H1 (cell line): Measurements from ENCODE around the gene GGA2. TPM values are rescaled to one million over a fixed set of nuclear protein-coding genes. Genes with fewer than 3 reads are reported as not detected.

Source experiments
- CTCF ChIA-PET: fragments of 300-600 bp; sonication (Branson Sonifier 250); formaldehyde crosslinking; loops from one replicate; lab custom pipeline; 2021; ENCODE audit not compliant: partially characterized antibody; lab: Charles Lee
- POLR2A ChIA-PET: fragments of 300-600 bp; sonication (Branson Sonifier 250); formaldehyde crosslinking; loops from one replicate; lab custom pipeline; 2021; ENCODE audit warnings: inconsistent platforms; ENCODE audit not compliant: partially characterized antibody; lab: Charles Lee
- DNase-seq, 2 experiments: peaks; one replicate each; pipeline versions ENCODE4 v3.0.0 to v3.0.0-alpha.2; 2010 to 2022; ENCODE audit warnings: low spot score in 2 of 2, low read depth in 1 of 2, mixed read lengths in 1 of 2
- FAIRE-seq: peaks from 2 replicates; lab custom pipeline; 2011; peaks lifted over from hg19 to GRCh38; lab: Jason Lieb, UNC
- H2AFZ ChIP-seq: 2 replicates; pipeline ENCODE4 v1.8.1; 2012; ENCODE audit warnings: low read length, inconsistent platforms
- H2AK5ac ChIP-seq: 2 replicates; pipeline ENCODE4 v1.6.1; 2013; ENCODE audit warnings: low read depth, low read length
- H2BK120ac ChIP-seq: replicated peaks from 2 replicates; pipeline ENCODE3; 2013; ENCODE audit warnings: low read depth, low read length, inconsistent platforms
- H2BK12ac ChIP-seq: 2 replicates; pipeline ENCODE4 v1.6.1; 2013; ENCODE audit warnings: low read depth, low read length
- H2BK15ac ChIP-seq: 2 replicates; pipeline ENCODE4 v1.6.1; 2013; ENCODE audit warnings: low read length
- H2BK20ac ChIP-seq: 2 replicates; pipeline ENCODE4 v1.6.1; 2013; ENCODE audit warnings: low read length
- H2BK5ac ChIP-seq: 2 replicates; pipeline ENCODE4 v1.6.1; 2013; ENCODE audit warnings: low read depth, low read length
- H3K14ac ChIP-seq: 2 replicates; pipeline ENCODE4 v1.6.1; 2013; ENCODE audit warnings: inconsistent platforms; ENCODE audit not compliant: insufficient read length
- H3K18ac ChIP-seq: 2 replicates; pipeline ENCODE4 v1.6.1; 2013; ENCODE audit warnings: low read length; ENCODE audit errors: extremely low read depth
- H3K23ac ChIP-seq: 2 replicates; pipeline ENCODE4 v1.6.1; 2013; ENCODE audit warnings: inconsistent platforms; ENCODE audit not compliant: insufficient read length
- H3K23me2 ChIP-seq: 2 replicates; pipeline ENCODE4 v1.6.1; 2013; ENCODE audit warnings: low read depth, low read length
- H3K27ac ChIP-seq: 2 replicates; pipeline ENCODE4 v1.6.1; 2011; ENCODE audit warnings: low read depth, low read length, inconsistent platforms
- H3K27me3 ChIP-seq, 4 experiments: replicated peaks in 1 of 4; 1 replicate in 1 of 4; 2 replicates in 3 of 4; pipeline versions ENCODE4 v1.6.1 to v1.8.1; 2011 to 2013; ENCODE audit warnings: low read length in 3 of 4, mild to moderate bottlenecking in 3 of 4, inconsistent platforms in 2 of 4, mixed read lengths in 2 of 4, moderate library complexity in 1 of 4; ENCODE audit not compliant: control insufficient read depth in 3 of 4, insufficient read depth in 3 of 4; ENCODE audit errors: extremely low read depth in 1 of 4
- H3K36me3 ChIP-seq, 4 experiments: 2 replicates each; pipeline versions ENCODE4 v1.6.1 to v1.8.1; 2011 to 2013; ENCODE audit warnings: mild to moderate bottlenecking in 4 of 4, low read length in 3 of 4, moderate library complexity in 2 of 4, control low read depth in 1 of 4, inconsistent platforms in 1 of 4; ENCODE audit not compliant: insufficient read depth in 4 of 4, control insufficient read depth in 2 of 4
- H3K4ac ChIP-seq: replicated peaks from 2 replicates; pipeline ENCODE3; 2013; ENCODE audit warnings: low read length, low read depth, mixed read lengths, inconsistent platforms; ENCODE audit not compliant: insufficient read length
- H3K4me1 ChIP-seq, 4 experiments: replicated peaks in 1 of 4; 1 replicate in 1 of 4; 2 replicates in 3 of 4; pipeline versions ENCODE4 v1.6.1 to v1.8.1; 2011 to 2013; ENCODE audit warnings: low read length in 3 of 4, inconsistent platforms in 2 of 4, mixed read lengths in 1 of 4; ENCODE audit not compliant: insufficient read depth in 4 of 4, control insufficient read depth in 3 of 4
- H3K4me2 ChIP-seq, 2 experiments: 2 replicates each; pipeline versions ENCODE4 v1.6.1 to v1.8.1; 2011 to 2013; ENCODE audit warnings: low read depth in 2 of 2, low read length in 2 of 2, control low read depth in 1 of 2, inconsistent platforms in 1 of 2, mild to moderate bottlenecking in 1 of 2; ENCODE audit not compliant: insufficient read depth in 1 of 2
- H3K4me3 ChIP-seq, 4 experiments: fragments of 200-600, 300-600 bp in 1 of 4; sonication (generic), shearing (Covaris generic), sonication (Bioruptor Twin) in 1 of 4; 2 replicates each; pipeline versions ENCODE4 v1.5.1 to v1.8.1; 2011 to 2016; ENCODE audit warnings: low read length in 4 of 4, low read depth in 3 of 4, control low read depth in 2 of 4, inconsistent platforms in 2 of 4, mild to moderate bottlenecking in 2 of 4, mixed read lengths in 1 of 4, moderate library complexity in 1 of 4; ENCODE audit not compliant: insufficient read depth in 2 of 4; ENCODE audit errors: extremely low read depth in 1 of 4
- H3K56ac ChIP-seq: replicated peaks from 2 replicates; pipeline ENCODE3; 2013; ENCODE audit warnings: low read depth, mild to moderate bottlenecking, mixed read lengths, low read length, inconsistent platforms; ENCODE audit not compliant: insufficient read length
- H3K79me1 ChIP-seq: 2 replicates; pipeline ENCODE4 v1.6.1; 2013; ENCODE audit warnings: low read depth, low read length, control low read depth
- H3K79me2 ChIP-seq, 2 experiments: 2 replicates each; pipeline versions ENCODE4 v1.6.1 to v1.8.1; 2012 to 2013; ENCODE audit warnings: low read length in 2 of 2, mild to moderate bottlenecking in 2 of 2, inconsistent platforms in 1 of 2; ENCODE audit not compliant: insufficient read depth in 2 of 2, control insufficient read depth in 1 of 2
- H3K9ac ChIP-seq, 4 experiments: replicated peaks in 1 of 4; 1 replicate in 1 of 4; 2 replicates in 3 of 4; pipeline versions ENCODE4 v1.6.1 to v1.8.1; 2011 to 2013; ENCODE audit warnings: low read depth in 3 of 4, low read length in 3 of 4, control low read depth in 2 of 4, mild to moderate bottlenecking in 2 of 4, moderate library complexity in 2 of 4, inconsistent platforms in 1 of 4; ENCODE audit errors: extremely low read depth in 1 of 4
- H3K9me3 ChIP-seq, 2 experiments: 2 replicates each; pipeline versions ENCODE4 v1.6.1 to v1.8.1; 2012 to 2013; ENCODE audit warnings: mild to moderate bottlenecking in 2 of 2, moderate library complexity in 2 of 2, control low read depth in 1 of 2, inconsistent platforms in 1 of 2, low read depth in 1 of 2, low read length in 1 of 2, mixed read lengths in 1 of 2; ENCODE audit not compliant: insufficient read depth in 2 of 2
- H4K20me1 ChIP-seq, 2 experiments: replicated peaks in 1 of 2; 2 replicates each; pipeline versions ENCODE3 to v1.8.1; 2011 to 2013; ENCODE audit warnings: inconsistent platforms in 2 of 2, low read length in 2 of 2, mild to moderate bottlenecking in 1 of 2; ENCODE audit not compliant: insufficient read depth in 2 of 2, control insufficient read depth in 1 of 2
- H4K5ac ChIP-seq: 2 replicates; pipeline ENCODE4 v1.6.1; 2013; ENCODE audit warnings: low read length, low read depth, mixed read lengths, inconsistent platforms; ENCODE audit not compliant: insufficient read length
- H4K8ac ChIP-seq: 2 replicates; pipeline ENCODE4 v1.8.0; 2013; ENCODE audit warnings: mild to moderate bottlenecking, moderate library complexity, low read length, inconsistent platforms; ENCODE audit not compliant: insufficient read depth; ENCODE audit errors: extremely low read depth
- H4K91ac ChIP-seq: replicated peaks from 2 replicates; pipeline ENCODE3; 2013; ENCODE audit warnings: low read length, mixed read lengths, inconsistent platforms; ENCODE audit not compliant: insufficient read length
- CEBPB ChIP-seq: IDR thresholded peaks from 2 replicates; pipeline ENCODE4 v1.6.1; 2012; ENCODE audit warnings: low read depth, low read length
- EGR1 ChIP-seq: IDR thresholded peaks from 2 replicates; pipeline ENCODE4 v1.6.1; 2011; ENCODE audit warnings: low read depth, low read length, borderline replicate concordance
- EP300 ChIP-seq, 2 experiments: IDR thresholded peaks; 1 replicate in 1 of 2; 2 replicates in 1 of 2; pipeline ENCODE4 v1.6.1; 2011 to 2012; ENCODE audit warnings: low read depth in 2 of 2, low read length in 2 of 2, mild to moderate bottlenecking in 2 of 2, borderline replicate concordance in 1 of 2, inconsistent platforms in 1 of 2, moderate library complexity in 1 of 2
- EZH2 ChIP-seq: fragments of 200-600 bp; sonication (generic); IDR thresholded peaks from 2 replicates; pipeline ENCODE4 v1.7.1; 2012; ENCODE audit warnings: low read depth, mild to moderate bottlenecking, moderate library complexity, low read length, inconsistent platforms; ENCODE audit not compliant: severe bottlenecking
- HDAC2 ChIP-seq, 2 experiments: fragments of 300-600 bp in 1 of 2; sonication (generic) in 1 of 2; IDR thresholded peaks; 2 replicates each; pipeline ENCODE4 v1.6.1; 2011 to 2012; ENCODE audit warnings: low read depth in 2 of 2, low read length in 2 of 2, mild to moderate bottlenecking in 2 of 2, moderate library complexity in 2 of 2, borderline replicate concordance in 1 of 2, inconsistent platforms in 1 of 2
- POLR2A ChIP-seq, 2 experiments: IDR thresholded peaks; 1 replicate in 1 of 2; 2 replicates in 1 of 2; pipeline ENCODE4 v1.6.1; 2011; ENCODE audit warnings: low read depth in 2 of 2, low read length in 2 of 2, mild to moderate bottlenecking in 2 of 2; ENCODE audit errors: control extremely low read depth in 1 of 2
- RBBP5 ChIP-seq: IDR thresholded peaks from 2 replicates; pipeline ENCODE4 v1.7.1; 2012; ENCODE audit warnings: low read depth, mild to moderate bottlenecking, inconsistent platforms, low read length, moderate library complexity, borderline replicate concordance
- RNF2 ChIP-seq: fragments of 200-900, 300-1000 bp; sonication (generic); IDR thresholded peaks from 2 replicates; pipeline ENCODE4 v1.7.1; 2016; ENCODE audit warnings: borderline replicate concordance, low read depth, mild to moderate bottlenecking, antibody characterized with exemption, low read length; ENCODE audit not compliant: poor library complexity, severe bottlenecking; ENCODE audit errors: missing control alignments
- SAP30 ChIP-seq: fragments of 300-600 bp; sonication (generic); IDR thresholded peaks from 2 replicates; pipeline ENCODE4 v1.7.1; 2012; ENCODE audit warnings: low read length, moderate library complexity, mild to moderate bottlenecking, inconsistent platforms; ENCODE audit not compliant: insufficient read depth, insufficient replicate concordance
- SIRT6 ChIP-seq: IDR thresholded peaks from one replicate; pipeline ENCODE4 v1.7.1; 2012; ENCODE audit warnings: low read length, inconsistent platforms
- WGBS, 2 experiments: shearing (Covaris generic) in 1 of 2; methylation state at CpG; one replicate each; pipeline versions ENCODE4 v1.1.6 to v1.1.7; 2013 to 2015; ENCODE audit warnings: low lambda C conversion rate in 2 of 2, mixed read lengths in 2 of 2, inconsistent platforms in 1 of 2, low coverage in 1 of 2, missing lambda C conversion rate in 1 of 2; ENCODE audit not compliant: insufficient replicate concordance in 2 of 2, insufficient coverage in 1 of 2, insufficient read length in 1 of 2; ENCODE audit errors: extremely low coverage in 1 of 2, missing lambda C conversion rate in 1 of 2; 5-methylcytosine and 5-hydroxymethylcytosine counted together
- polyA plus RNA-seq, 7 experiments: library from polyadenylated mRNA; depleted of rRNA in 3 of 7; stranded (reverse) in 5 of 7; unstranded in 2 of 7; fragments of >200 nt in 5 of 7; fragments of 200-250 nt in 2 of 7; gene quantifications; 1 replicate in 5 of 7; 2 replicates in 1 of 7; 4 replicates in 1 of 7; pipeline versions ENCODE4 v1.2.1 to v1.2.3, GENCODE V29; 2011 to 2013; ENCODE audit warnings: missing spikeins in 2 of 7, mixed read lengths in 2 of 7
- total RNA-seq: library from RNA; stranded (reverse); fragmentation: NEBNext Ultra II Directional; extraction: Animal tissue kit (Norgen Biotek cat#: 25700); gene quantifications from 2 replicates; pipeline ENCODE4 v1.2.1, GENCODE V29; 2021

Gene GGA2
- total and polyA plus RNA-seq, 2 of the 8 experiments (the other 6 are each of a cell fraction or from before 2014, with no cell fraction given), result 65.8 to 114 TPM

DNA sequence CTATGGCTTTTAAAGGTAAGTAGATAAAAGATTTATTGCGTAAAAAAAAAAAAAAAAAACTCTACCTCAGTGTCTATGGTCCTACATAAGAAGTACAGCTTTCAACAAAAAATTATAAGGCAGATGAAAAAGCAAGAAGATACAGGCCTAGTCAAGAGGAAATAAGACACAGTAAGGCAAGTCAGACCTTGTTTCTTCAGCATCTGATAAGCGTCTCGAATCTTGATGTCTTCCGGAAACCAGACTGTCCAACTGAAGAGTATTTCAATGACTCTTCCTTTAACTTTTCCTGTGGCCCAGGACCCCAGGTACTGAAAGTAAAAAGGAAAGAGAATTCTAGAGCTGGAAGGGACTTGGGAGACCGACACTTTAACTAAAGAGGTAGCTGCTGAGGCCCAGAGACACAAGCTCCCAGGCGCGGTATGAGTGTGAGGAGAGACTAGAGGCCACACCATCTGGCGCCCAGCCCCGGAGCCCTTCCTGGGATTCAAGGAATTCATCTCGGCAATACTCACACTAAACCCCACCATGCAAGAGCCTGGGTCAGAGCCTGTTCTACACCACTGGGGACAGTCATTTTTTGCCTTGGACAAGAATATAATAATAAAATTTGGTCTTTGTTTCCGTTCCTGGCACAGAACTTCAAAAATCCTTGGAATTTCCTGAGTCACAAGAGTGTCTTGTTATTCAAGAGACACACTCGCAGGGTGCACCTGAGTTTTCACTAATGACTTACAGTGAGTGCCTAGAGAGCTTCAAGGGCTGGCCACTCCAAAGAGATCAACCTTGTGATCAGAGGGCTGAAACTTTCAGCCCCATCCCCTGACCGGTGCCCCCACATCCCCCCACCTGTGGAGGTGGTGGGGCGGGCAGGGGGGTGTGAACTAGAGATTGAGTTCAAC lies 18.6 kb downstream of the GGA2 start:
- Histone ChIP-seq H3K9me3 (no peaks in the 10 kb centered on the region), H3K79me2 (peaks cover 0 to 8% of the 10 kb centered on the region in 2 experiments; a peak in 2 of 4 replicates), H3K23ac (no peak overlapping the region), H3K4me2 (no peak overlapping the region), H3K27me3 (no peaks in the 10 kb centered on the region), H3K36me3 (peaks cover 47 to 84% (median 78%) of the 10 kb centered on the region in 4 experiments), H3K27ac (no peak overlapping the region), H3K4ac (no peak overlapping the region), H3K4me1 (peaks cover 0 to 5% (median 0%) of the 10 kb centered on the region in 4 experiments; a peak in 2 of 7 replicates), H3K18ac (no peak overlapping the region), H3K56ac (no peak overlapping the region), H2BK15ac (no peak overlapping the region), H3K14ac (no peak overlapping the region), H4K8ac (no peak overlapping the region), H4K5ac (no peak overlapping the region), H3K23me2 (no peaks in the 10 kb centered on the region), H3K79me1 (peaks cover 2% of the 10 kb centered on the region; the same call in 1 of the 2 replicates), H2BK5ac (no peak overlapping the region), H4K20me1 (peaks cover 15 to 24% of the 10 kb centered on the region in 2 experiments), H3K4me3 (no peak overlapping the region), H2BK120ac (no peak overlapping the region), H2BK20ac (no peak overlapping the region), H2AK5ac (no peak overlapping the region), H2AFZ (no peak overlapping the region), H2BK12ac (no peak overlapping the region), H4K91ac (no peak overlapping the region), H3K9ac (no peak overlapping the region)
- FAIRE-seq, result no peak
- ChIA-PET POLR2A (interaction anchor here (1.2 to 8.6 kb wide), 4 partner anchors 9 to 49 kb away, joined by 3 to 63 read pairs (median 4); partner anchors contain the start of gene GGA2), CTCF (interaction anchor here (0.7 kb wide), 1 partner anchor 761 kb away, joined by 3 read pairs; no protein-coding TSS in a partner anchor)
- 88% methylated on average over 14 of the region's 14 CpGs; no CpG with 5 or more reads in 1 of the 2 experiments for WGBS, 2 experiments
- no peak for DNase-seq
- TF ChIP-seq CEBPB (no peak), HDAC2 (IDR thresholded peaks at IDR 0.05; ENCODE audit: borderline replicate concordance in 1 of 2, low read depth in 2 of 2, low read length in 2 of 2) (no peak), POLR2A (IDR thresholded peaks at IDR 0.05; ENCODE audit: control extremely low read depth in 1 of 2, low read depth in 2 of 2, low read length in 2 of 2) (no peak), EGR1 (no peak), RNF2 (no peak), SIRT6 (no peak), RBBP5 (no peak), EP300 (IDR thresholded peaks at IDR 0.05; ENCODE audit: borderline replicate concordance in 1 of 2, low read depth in 2 of 2, low read length in 2 of 2) (no peak), SAP30 (no peak), EZH2 (no peak)
